Measurements from ENCODE around the gene OSBP2.

The OSBP2 gene

DNA sequence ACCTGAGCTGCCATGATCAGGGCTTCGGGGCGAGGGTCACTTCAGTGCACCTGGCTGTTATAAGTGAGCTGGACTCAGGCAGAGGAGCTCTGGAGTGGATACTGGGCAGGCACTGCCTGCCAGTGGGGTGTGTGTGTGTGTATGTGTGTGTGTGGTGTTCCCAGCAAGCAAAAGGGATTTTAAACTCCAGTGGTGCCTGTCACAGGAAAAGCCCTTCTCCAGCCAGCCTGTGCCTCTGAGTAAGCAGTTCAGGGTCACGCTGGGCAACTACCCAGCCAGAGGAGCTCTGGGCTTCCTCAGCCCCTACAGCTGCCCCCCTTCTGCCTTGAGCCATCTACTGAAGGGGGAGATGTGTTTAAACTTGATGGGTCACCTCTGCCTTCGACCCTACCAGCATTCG is 109.0 kb downstream of the OSBP2 start:
- Mint-ChIP-seq H3K27ac (no peak overlapping the region), H3K36me3 (ENCODE audit: low read depth) (no peaks in the 10 kb centered on the region), H3K4me1 (ENCODE audit: low read depth) (no peaks in the 10 kb centered on the region), H3K4me3 (no peak overlapping the region), H3K27me3 (peaks cover 48% of the 10 kb centered on the region), H3K9me3 (no peaks in the 10 kb centered on the region)
- intact Hi-C loops (cut with micrococcal nuclease), result no loop called here

DNA sequence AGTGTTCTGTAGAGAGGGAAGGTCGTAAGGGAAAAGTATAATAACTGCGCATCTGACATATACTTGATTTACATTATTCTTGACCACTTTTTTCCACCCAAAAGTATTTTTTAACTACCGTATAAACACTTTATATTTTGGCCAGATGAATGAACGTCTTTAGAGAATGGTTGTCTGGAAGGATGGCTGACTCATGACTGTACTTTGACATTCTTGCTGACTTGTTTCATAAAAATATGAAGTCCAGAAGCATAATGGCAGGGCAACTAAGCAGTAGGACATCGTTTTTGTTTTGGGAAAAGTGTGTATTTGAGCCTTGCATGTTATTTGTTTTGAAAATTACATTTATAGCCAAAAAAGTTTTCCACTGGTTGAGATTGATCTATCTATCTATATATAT is 110.0 kb downstream of the OSBP2 start:
- Mint-ChIP-seq H3K36me3 (ENCODE audit: low read depth) (no peaks in the 10 kb centered on the region), H3K27ac (no peak overlapping the region), H3K9me3 (no peaks in the 10 kb centered on the region), H3K4me3 (no peak overlapping the region), H3K27me3 (peaks cover 48% of the 10 kb centered on the region), H3K4me1 (ENCODE audit: low read depth) (no peaks in the 10 kb centered on the region)
- intact Hi-C loops (cut with micrococcal nuclease), result no loop called here

DNA sequence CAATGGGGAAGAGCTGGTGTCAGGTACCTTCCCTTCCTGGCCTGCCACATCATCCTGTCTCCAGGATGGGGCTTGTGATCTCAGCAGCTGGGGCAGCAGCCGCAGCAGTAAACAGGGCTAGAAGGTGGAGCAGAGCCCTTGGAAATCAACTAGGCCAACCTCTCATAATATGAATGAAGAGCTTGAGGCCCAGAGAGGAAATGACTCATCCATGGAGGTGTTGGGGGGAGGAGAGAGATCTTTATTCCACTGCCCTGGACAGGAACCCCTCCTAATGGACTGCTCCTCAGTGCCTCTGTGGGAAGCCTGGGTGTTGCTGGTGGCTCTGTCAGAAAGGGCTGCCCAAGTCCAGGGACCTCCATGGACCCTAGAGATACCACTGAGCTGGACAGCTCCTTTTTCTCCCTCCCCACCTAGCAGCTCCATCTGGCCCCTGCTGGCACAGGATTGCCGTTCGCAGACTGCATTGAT is 111.8 kb downstream of the OSBP2 start:
- Mint-ChIP-seq H3K4me1 (ENCODE audit: low read depth) (no peaks in the 10 kb centered on the region), H3K27ac (no peak overlapping the region), H3K4me3 (no peak overlapping the region), H3K27me3 (peaks cover 33% of the 10 kb centered on the region), H3K36me3 (ENCODE audit: low read depth) (no peaks in the 10 kb centered on the region), H3K9me3 (no peaks in the 10 kb centered on the region)
- intact Hi-C loops (cut with micrococcal nuclease), result no loop called here

DNA sequence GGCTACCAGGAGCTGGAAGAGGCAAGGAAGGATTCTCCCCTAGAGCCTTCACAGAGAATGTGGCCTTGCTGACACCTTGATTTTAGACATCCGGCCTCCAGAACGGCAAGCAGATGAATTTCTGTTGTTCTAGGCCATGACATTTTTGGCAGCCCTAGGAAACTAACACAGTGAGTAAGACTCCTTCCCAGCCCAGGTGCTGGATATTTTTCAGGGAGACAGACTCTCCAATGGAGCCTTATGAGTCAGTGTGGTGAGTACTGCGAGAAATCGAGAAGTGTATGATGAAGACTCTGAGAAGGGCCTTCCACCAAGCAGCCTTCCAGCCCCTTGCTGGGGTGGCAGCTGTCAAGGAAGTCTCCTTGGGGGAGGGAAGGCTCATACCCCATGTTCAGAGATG is 114.4 kb downstream of the OSBP2 start:
- no peak overlapping the region for H3K4me3 Mint-ChIP-seq
- no peaks in the 10 kb centered on the region for H3K36me3 Mint-ChIP-seq (ENCODE audit: low read depth)
- no peaks in the 10 kb centered on the region for H3K9me3 Mint-ChIP-seq
- no peak overlapping the region for H3K27ac Mint-ChIP-seq
- H3K27me3 Mint-ChIP-seq, result peaks cover 8% of the 10 kb centered on the region
- intact Hi-C loops (cut with micrococcal nuclease), result no loop called here
- no peaks in the 10 kb centered on the region for H3K4me1 Mint-ChIP-seq (ENCODE audit: low read depth)

DNA sequence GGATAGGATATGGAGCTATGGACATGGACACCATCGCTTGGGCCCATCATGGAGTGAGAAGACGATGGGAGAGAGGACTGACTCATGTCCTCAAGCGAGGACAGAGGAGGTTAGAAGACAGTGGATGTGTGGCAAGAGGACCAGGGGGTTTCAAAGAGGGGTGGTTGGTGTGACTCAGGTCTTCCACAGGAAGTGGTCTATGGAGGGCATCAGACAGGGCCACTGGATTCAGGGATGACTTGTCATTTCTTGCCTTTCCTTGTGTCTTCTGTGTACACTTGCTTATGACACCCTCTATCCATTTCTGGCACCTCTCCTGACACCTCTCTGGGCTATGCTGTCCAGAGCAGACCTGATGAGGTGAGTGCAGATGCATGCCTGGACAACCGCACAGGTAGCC is 115.4 kb downstream of the OSBP2 start:
- Mint-ChIP-seq H3K9me3 (no peaks in the 10 kb centered on the region), H3K27ac (no peak overlapping the region), H3K4me1 (ENCODE audit: low read depth) (no peaks in the 10 kb centered on the region), H3K4me3 (no peak overlapping the region), H3K27me3 (peaks cover 4% of the 10 kb centered on the region), H3K36me3 (ENCODE audit: low read depth) (no peaks in the 10 kb centered on the region)
- intact Hi-C loops (cut with micrococcal nuclease), result no loop called here

DNA sequence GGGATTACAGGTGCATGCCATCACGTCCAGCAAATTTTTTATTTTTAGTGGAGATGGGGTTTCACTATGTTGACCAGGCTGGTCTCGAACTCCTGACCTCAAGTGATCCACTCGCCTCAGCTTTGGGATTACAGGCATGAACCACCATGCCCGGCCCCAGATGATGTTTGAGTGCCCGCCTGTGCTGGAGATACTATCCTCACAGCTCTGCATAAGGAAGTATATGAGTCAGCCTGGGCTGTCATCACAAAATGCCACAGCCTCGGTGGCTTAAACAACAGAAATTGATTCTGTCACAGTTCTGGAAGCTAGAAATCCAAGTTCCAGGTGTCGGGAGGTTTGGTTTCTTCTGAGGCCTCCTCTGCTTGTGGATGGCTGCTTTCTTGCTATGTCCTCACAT is 119.3 kb downstream of the OSBP2 start:
- Mint-ChIP-seq H3K9me3 (no peaks in the 10 kb centered on the region), H3K36me3 (ENCODE audit: low read depth) (no peaks in the 10 kb centered on the region), H3K27ac (no peak overlapping the region), H3K4me3 (no peak overlapping the region), H3K27me3 (peaks cover 2% of the 10 kb centered on the region), H3K4me1 (ENCODE audit: low read depth) (no peaks in the 10 kb centered on the region)
- intact Hi-C loops (cut with micrococcal nuclease), result no loop called here

DNA sequence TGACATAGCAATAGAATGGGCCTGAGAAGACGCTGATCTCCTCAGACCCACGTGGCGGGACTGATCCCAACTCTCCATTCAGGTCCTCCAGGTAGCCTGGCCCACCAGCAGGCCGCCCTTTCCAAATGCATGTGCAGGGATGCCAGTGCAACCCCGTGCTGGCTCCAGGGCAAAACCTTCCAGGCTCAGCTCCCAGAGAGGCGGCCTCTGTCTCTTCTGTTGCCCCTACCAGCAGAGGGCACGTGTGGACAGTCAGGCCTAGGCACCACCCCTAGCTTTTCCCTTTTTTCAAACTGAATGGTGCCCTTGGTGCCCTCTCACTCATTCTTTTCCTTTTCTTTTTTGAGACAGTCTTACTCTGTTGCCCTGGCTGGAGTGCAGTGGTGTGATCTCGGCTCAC is 121.7 kb downstream of the OSBP2 start:
- H3K9me3 Mint-ChIP-seq, result no peaks in the 10 kb centered on the region
- H3K27ac Mint-ChIP-seq, result no peak overlapping the region
- H3K36me3 Mint-ChIP-seq (ENCODE audit: low read depth), result no peaks in the 10 kb centered on the region
- no peak overlapping the region for H3K4me3 Mint-ChIP-seq
- peaks cover 15% of the 10 kb centered on the region for H3K27me3 Mint-ChIP-seq
- no peaks in the 10 kb centered on the region for H3K4me1 Mint-ChIP-seq (ENCODE audit: low read depth)
- intact Hi-C loops (cut with micrococcal nuclease), result no loop called here

DNA sequence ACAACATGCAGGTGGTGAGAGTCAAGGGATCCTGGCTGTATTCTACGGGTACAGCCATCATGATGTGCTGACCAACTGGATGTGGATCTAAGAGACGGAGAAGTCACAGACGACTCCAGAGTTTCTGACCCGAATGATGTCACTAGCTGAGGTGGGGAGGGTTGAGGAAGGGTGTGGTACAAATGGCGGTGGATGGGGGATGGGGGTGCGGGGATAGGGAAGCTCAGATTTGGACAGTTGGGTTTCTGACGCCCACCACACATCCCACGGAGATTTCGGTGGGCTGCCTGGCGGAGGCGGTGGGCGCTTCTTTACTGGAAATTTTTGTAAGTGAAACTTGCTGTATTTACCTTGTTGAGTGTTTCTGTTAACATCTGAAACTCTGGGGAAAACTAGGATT is 126.7 kb downstream of the OSBP2 start:
- Mint-ChIP-seq H3K4me1 (ENCODE audit: low read depth) (no peaks in the 10 kb centered on the region), H3K27me3 (peaks cover 55% of the 10 kb centered on the region), H3K9me3 (no peaks in the 10 kb centered on the region), H3K27ac (no peak overlapping the region), H3K4me3 (no peak overlapping the region), H3K36me3 (ENCODE audit: low read depth) (no peaks in the 10 kb centered on the region)
- intact Hi-C loops (cut with micrococcal nuclease), result no loop called here

DNA sequence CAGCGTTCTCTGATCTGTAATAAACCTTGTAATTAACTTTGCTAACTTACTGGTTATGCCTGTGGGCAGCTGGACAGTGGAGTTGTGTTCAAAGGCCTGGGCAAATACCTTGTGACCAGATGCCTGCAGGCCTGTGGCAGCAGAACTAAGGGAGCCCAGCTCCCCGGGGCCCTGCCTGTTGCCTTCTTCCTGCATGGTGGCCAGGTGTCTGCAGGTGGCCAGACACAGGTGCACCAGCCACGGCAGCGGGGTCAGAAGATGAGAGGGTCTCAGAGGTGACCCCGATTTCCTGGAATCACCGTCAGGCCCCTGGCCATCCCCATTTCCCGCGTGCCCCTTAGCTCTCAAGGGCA is 127.2 kb downstream of the OSBP2 start:
- H3K4me3 Mint-ChIP-seq, result no peak overlapping the region
- H3K4me1 Mint-ChIP-seq (ENCODE audit: low read depth), result no peaks in the 10 kb centered on the region
- no peaks in the 10 kb centered on the region for H3K9me3 Mint-ChIP-seq
- peaks cover 55% of the 10 kb centered on the region for H3K27me3 Mint-ChIP-seq
- no peak overlapping the region for H3K27ac Mint-ChIP-seq
- no peaks in the 10 kb centered on the region for H3K36me3 Mint-ChIP-seq (ENCODE audit: low read depth)
- intact Hi-C loops (cut with micrococcal nuclease), result no loop called here

DNA sequence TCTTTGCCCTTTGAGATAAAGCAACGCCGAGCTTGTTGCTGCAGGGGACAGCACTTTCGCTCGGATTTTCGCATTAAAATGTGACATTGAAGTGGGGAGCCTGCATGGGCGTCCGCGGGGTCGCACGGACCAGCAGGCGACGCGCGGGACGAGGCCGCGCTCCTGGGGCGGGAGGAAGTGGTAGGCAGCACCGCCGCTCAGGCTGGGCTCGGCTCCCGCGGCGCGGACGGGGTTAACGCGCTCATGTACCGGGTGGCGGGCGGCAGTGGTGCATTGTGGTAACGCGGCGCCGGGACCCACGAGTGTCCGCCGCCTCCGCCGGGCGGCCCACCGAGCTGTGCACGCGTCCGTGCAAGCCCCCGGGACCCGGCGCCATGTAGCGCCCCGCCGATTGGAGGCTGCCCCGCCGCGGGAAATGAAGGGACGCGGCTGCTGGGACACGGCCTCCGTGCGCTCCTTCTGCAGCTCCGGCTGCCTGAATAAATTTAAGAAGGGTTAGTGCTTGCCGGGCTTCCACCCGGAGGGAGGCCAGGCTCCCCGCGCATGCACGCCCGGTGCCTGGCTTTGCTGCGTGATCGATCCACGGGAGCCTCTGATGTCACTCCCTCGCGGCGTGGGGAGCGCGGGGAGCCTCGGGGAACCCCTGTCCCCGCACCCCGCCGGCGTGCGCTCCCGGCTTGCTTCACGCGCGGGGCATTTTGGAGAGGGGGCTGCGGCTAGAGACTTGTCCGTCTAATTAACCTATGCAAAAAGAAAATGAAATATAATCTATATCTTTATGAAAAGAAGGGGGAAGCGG is 127.7 kb downstream of the OSBP2 start:
- no peak overlapping the region for H3K27ac Mint-ChIP-seq
- no peaks in the 10 kb centered on the region for H3K4me1 Mint-ChIP-seq (ENCODE audit: low read depth)
- intact Hi-C loops (cut with micrococcal nuclease), result no loop called here
- H3K9me3 Mint-ChIP-seq, result no peaks in the 10 kb centered on the region
- no peaks in the 10 kb centered on the region for H3K36me3 Mint-ChIP-seq (ENCODE audit: low read depth)
- H3K27me3 Mint-ChIP-seq, result peaks cover 55% of the 10 kb centered on the region
- no peak overlapping the region for H3K4me3 Mint-ChIP-seq

DNA sequence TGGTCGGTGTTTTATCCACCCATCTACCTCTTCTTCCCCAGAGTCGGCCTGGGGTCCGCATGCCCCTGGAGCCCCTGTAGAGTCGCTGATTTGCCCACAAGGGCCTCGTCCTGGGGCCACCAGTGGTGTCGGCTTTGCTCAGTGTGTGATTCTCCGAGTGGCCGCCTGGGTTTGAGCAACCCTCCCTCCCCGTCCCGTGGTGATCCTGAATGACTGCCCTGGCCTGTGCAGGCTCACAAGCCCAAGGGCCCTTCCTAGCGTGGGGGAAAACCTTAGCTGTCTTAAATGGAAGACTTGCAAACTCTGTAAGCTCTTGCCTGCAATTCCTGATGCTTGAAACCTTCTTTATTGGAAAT is 128.3 kb downstream of the OSBP2 start:
- H3K4me1 Mint-ChIP-seq (ENCODE audit: low read depth), result no peaks in the 10 kb centered on the region
- no peak overlapping the region for H3K4me3 Mint-ChIP-seq
- H3K27me3 Mint-ChIP-seq, result peaks cover 57% of the 10 kb centered on the region
- no peaks in the 10 kb centered on the region for H3K9me3 Mint-ChIP-seq
- no peaks in the 10 kb centered on the region for H3K36me3 Mint-ChIP-seq (ENCODE audit: low read depth)
- no peak overlapping the region for H3K27ac Mint-ChIP-seq
- intact Hi-C loops (cut with micrococcal nuclease), result no loop called here

DNA sequence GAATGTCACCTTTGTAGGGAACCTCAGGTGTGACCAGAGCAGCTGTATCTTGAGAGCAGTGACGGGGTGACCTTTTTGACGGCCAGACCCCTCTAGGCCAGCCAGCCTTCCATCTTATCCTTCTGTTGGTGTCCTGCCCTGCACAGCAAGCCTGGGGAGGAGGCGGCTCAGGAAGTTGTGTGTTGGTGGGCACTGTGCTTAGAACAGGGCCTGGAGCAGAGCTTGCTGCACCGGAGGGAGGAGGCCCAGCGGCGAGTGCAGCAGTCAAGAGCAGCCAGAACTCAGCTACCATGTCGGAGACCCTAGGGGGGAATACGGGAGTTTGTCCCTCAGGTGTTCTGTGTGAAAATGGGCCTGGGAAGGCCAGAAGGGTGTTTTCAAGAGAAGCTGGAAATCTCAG is 129.4 kb downstream of the OSBP2 start:
- Mint-ChIP-seq H3K4me3 (no peak overlapping the region), H3K4me1 (ENCODE audit: low read depth) (no peaks in the 10 kb centered on the region)
- intact Hi-C loops (cut with micrococcal nuclease), result no loop called here

DNA sequence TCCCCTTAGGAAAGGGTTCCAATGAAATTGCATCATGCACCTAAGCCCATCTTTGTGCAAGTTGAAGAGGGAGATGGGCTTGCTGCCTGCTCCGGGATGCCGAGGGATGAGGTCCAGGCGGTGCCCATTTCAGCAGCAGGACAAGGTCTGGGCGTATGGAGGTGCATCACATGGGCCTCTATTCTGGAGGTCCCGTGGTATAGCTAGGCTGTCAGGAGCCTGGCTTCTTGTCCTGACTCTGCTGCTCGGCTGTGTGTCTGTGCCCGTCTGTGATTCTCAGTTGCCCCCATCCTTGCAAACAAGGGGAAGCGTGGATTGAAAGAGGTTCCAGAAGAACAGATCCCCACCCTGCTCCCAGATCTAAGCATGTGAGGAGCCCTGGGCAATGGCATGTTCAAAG is 130.0 kb downstream of the OSBP2 start:
- no peak overlapping the region for H3K27ac Mint-ChIP-seq
- H3K9me3 Mint-ChIP-seq, result no peaks in the 10 kb centered on the region
- intact Hi-C loops (cut with micrococcal nuclease), result no loop called here
- no peaks in the 10 kb centered on the region for H3K36me3 Mint-ChIP-seq (ENCODE audit: low read depth)
- H3K27me3 Mint-ChIP-seq, result peaks cover 52% of the 10 kb centered on the region
- H3K4me3 Mint-ChIP-seq, result no peak overlapping the region
- H3K4me1 Mint-ChIP-seq (ENCODE audit: low read depth), result no peaks in the 10 kb centered on the region

More for the DNA sequence above, 129.4 kb downstream of the OSBP2 start:
- no peaks in the 10 kb centered on the region for H3K9me3 Mint-ChIP-seq
- peaks cover 55% of the 10 kb centered on the region for H3K27me3 Mint-ChIP-seq
- H3K27ac Mint-ChIP-seq, result no peak overlapping the region
- H3K36me3 Mint-ChIP-seq (ENCODE audit: low read depth), result no peaks in the 10 kb centered on the region

DNA sequence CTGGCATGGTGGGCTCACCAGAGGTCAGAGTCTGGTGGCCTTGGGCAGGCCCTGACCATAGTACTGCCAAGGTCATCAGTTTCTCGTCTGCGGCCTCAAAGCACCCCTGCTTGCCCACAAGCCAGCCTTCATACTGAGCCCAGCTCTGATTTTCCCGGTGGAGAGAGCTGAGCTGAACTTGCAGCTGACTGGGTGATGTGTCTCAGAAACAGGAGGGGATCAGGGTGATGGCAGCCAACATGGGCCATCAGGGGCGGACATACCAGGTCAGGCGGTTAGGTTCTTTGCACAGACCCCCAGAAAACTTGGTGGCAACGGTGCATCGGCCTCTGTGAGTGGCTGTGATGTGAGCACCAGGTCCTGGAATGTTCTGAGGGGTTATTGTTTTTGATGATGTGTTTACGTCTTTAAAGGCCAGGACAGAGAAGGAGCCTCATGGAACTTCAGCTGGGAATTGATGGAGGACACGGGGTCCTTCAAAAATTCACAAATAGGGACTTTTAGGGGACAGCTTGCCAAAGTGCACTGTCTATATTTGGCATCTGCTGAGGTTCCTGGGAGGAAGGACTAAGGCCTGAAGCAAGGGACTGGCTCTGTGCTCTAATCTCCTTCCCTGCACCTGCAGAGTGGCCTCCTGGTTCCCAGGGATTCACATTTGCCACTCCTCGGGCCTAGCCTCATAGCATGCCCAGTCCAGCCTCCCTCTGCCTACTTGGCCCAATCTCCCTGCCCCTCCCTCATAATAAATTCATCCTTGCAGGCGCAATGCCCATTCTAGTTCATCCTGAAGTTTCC is 131.2 kb downstream of the OSBP2 start:
- H3K4me3 Mint-ChIP-seq, result no peak overlapping the region
- no peak overlapping the region for H3K27ac Mint-ChIP-seq
- no peaks in the 10 kb centered on the region for H3K4me1 Mint-ChIP-seq (ENCODE audit: low read depth)
- H3K27me3 Mint-ChIP-seq, result peaks cover 47% of the 10 kb centered on the region
- no peaks in the 10 kb centered on the region for H3K36me3 Mint-ChIP-seq (ENCODE audit: low read depth)
- intact Hi-C loops (cut with micrococcal nuclease), result no loop called here
- no peaks in the 10 kb centered on the region for H3K9me3 Mint-ChIP-seq
